Psoas muscle (tissue), 8 donors: ENCODE measurements around the gene ANKZF1. TPM values are rescaled to one million over a fixed set of nuclear protein-coding genes. Genes with fewer than 3 reads are reported as not detected.

ENCODE experiments used
- ATAC-seq, 4 donors: fragments of 200-7000 bp; cut with Tn5 transposase; one replicate each; pipeline ENCODE4 v1.9.1; 2020; ENCODE audit warnings: moderate library complexity in 3 of 4, mild to moderate bottlenecking in 2 of 4
- DNase-seq, 2 donors: peaks; one replicate each; pipeline ENCODE4 v3.0.0-alpha.2; 2020
- H3K27ac ChIP-seq: fragments of 200-600 bp; one replicate; pipeline ENCODE4 v1.8.0; 2022
- H3K27me3 ChIP-seq, 3 donors: fragments of 200-600 bp in 1 of 3; one replicate each; pipeline versions ENCODE4 v1.6.1 to v1.8.0; 2013 to 2022; ENCODE audit warnings: low read length in 2 of 3, mild to moderate bottlenecking in 2 of 3, moderate library complexity in 1 of 3; ENCODE audit not compliant: insufficient read depth in 3 of 3
- H3K36me3 ChIP-seq, 2 donors: fragments of 200-600 bp in 1 of 2; one replicate each; pipeline versions ENCODE4 v1.6.1 to v1.8.0; 2013 to 2022; ENCODE audit warnings: low read depth in 1 of 2, mild to moderate bottlenecking in 1 of 2, moderate library complexity in 1 of 2; ENCODE audit not compliant: insufficient read depth in 1 of 2
- H3K4me1 ChIP-seq: fragments of 200-600 bp; one replicate; pipeline ENCODE4 v1.8.0; 2022
- H3K4me3 ChIP-seq: fragments of 200-600 bp; one replicate; pipeline ENCODE4 v1.8.0; 2022; ENCODE audit warnings: mild to moderate bottlenecking
- H3K9me3 ChIP-seq: fragments of 200-600 bp; one replicate; pipeline ENCODE4 v1.8.0; 2022
- CTCF ChIP-seq: fragments of 200-600 bp; IDR thresholded peaks from one replicate; pipeline ENCODE4 v1.8.0; 2022; ENCODE audit warnings: antibody characterized with exemption
- WGBS, 3 donors: extraction: QIAGEN DNeasy Blood & Tissue Kit; methylation state at CpG; one replicate each; pipeline versions ENCODE4 v1.1.6 to v1.1.7; 2013; 5-methylcytosine and 5-hydroxymethylcytosine counted together
- intact Hi-C, 2 donors: fragments of 100-400 bp; cut with DNase I; formaldehyde crosslinking; loops; one replicate each; pipeline versions ENCODE4 v1.11.0 to v1.14.2; 2022
- polyA plus RNA-seq, 3 donors: library from polyadenylated mRNA; stranded (reverse); fragments of 200-250 nt; gene quantifications; one replicate each; pipeline ENCODE4 v1.2.3, GENCODE V29; 2013
- total RNA-seq, 4 donors: library from RNA; stranded (reverse); fragmentation: NEBNext Ultra II Directional in 2 of 4; extraction: Animal tissue kit (Norgen Biotek cat#: 25700) in 2 of 4; gene quantifications; one replicate each; pipeline versions ENCODE4 v1.2.1 to v1.2.4, GENCODE V29; 2021 to 2023
- donor health status: healthy with polysubstance abuse.
- donor health status: DM: no; HTN: no; CAD: no; lungs with moderate emphysema.
- donor health status: Bipolar disorder and iron deficiency.
- donor health status: healthy.
- donor health status: DM: yes; HTN: yes; CAD: no.
- donor health status: DM: no; HTN: no; CAD: no.
- donor health status: DM: no; HTN: no; CAD: no.
- donor health status: DM: yes; HTN: yes; CAD: no.

ANKZF1 gene
- total and polyA plus RNA-seq, 7 donors: 8.7 to 29.4 (median 14.9) TPM

GRCh38 chr2:219234331-219234730 is 4.7 kb downstream of the ANKZF1 start:
- H3K27me3 ChIP-seq: no peaks in the 10 kb centered on the region
- 71 to 95% (median 85%) methylated on average over 3 of the region's 3 CpGs for WGBS, 3 donors
- peaks cover 24 to 77% of the 10 kb centered on the region in 2 donors for H3K36me3 ChIP-seq
- intact Hi-C loops: no loop called here
- DNase-seq: no peak
- peaks cover 8% of the 10 kb centered on the region for H3K4me1 ChIP-seq
- H3K4me3 ChIP-seq: no peak overlapping the region
- no peak for ATAC-seq
- H3K9me3 ChIP-seq: no peaks in the 10 kb centered on the region
- no peak for TF ChIP-seq CTCF
- H3K27ac ChIP-seq: no peak overlapping the region

- Histone ChIP-seq H3K27me3 (no peaks in the 10 kb centered on the region), H3K4me3 (no peak overlapping the region), H3K36me3 (peaks cover 0 to 21% of the 10 kb centered on the region in 2 donors), H3K9me3 (no peaks in the 10 kb centered on the region), H3K27ac (no peak overlapping the region), H3K4me1 (peaks cover 19% of the 10 kb centered on the region)
- no peak for TF ChIP-seq CTCF
- DNase-seq: no peak
- 33 to 40% (median 34%) methylated on average over 28 of the region's 28 CpGs for WGBS, 3 donors
- intact Hi-C loops: loop anchor here in 1 of 2 donors (10.0 kb wide), 1 partner anchor 51 kb away; no protein-coding TSS in a partner anchor
- no peak for ATAC-seq
Measured at GRCh38 chr2:219243291-219243761, 13.7 kb downstream of the ANKZF1 start.

- no peak for ATAC-seq
- no peak for TF ChIP-seq CTCF
- intact Hi-C loops: loop anchor here in 1 of 2 donors (10.0 kb wide), 1 partner anchor 50 kb away; no protein-coding TSS in a partner anchor
Measured at GRCh38 chr2:219244789-219245147, 15.2 kb downstream of the ANKZF1 start.

GRCh38 chr2:219245148-219245898 is 15.7 kb downstream of the ANKZF1 start, which contains the start of the genes GLB1L and STK16:
TSS of gene GLB1L (minus strand) at chr2:219245444. CDS start at chr2:219243573, 1,871 bp downstream.
TSS of gene STK16 (plus strand) at chr2:219245479. CDS start at chr2:219246000, 521 bp downstream.
- DNase-seq: peak; percentile 96 to 97
- no peak for TF ChIP-seq CTCF
- H3K4me3 ChIP-seq: peak within 1 kb of the TSS; percentile 95
- ATAC-seq: peak; percentile 86 to 95 (median 92)
- no peaks in the 10 kb centered on the region for H3K27me3 ChIP-seq
- 0 to 1% (median 0%) methylated on average over 44 to 46 of the region's 46 CpGs for WGBS, 3 donors
- intact Hi-C loops: loop anchor here in 1 of 2 donors (10.0 kb wide), 1 partner anchor 49 kb away; no protein-coding TSS in a partner anchor
- H3K4me1 ChIP-seq: peaks cover 39% of the 10 kb centered on the region
- H3K36me3 ChIP-seq: peaks cover 0 to 36% of the 10 kb centered on the region in 2 donors
- H3K9me3 ChIP-seq: no peaks in the 10 kb centered on the region
- peak within 1 kb of the TSS; percentile 94 for H3K27ac ChIP-seq

More at GRCh38 chr2:219244789-219245147, 15.2 kb downstream of the ANKZF1 start:
- WGBS, 3 donors: 33 to 40% (median 37%) methylated on average over 6 of the region's 6 CpGs
- Histone ChIP-seq H3K27me3 (no peaks in the 10 kb centered on the region), H3K4me3 (peak overlapping the region; percentile 95), H3K9me3 (no peaks in the 10 kb centered on the region), H3K36me3 (peaks cover 0 to 30% of the 10 kb centered on the region in 2 donors), H3K27ac (peak overlapping the region; percentile 94), H3K4me1 (peaks cover 34% of the 10 kb centered on the region)
- no peak for DNase-seq
